HEK293 (cell line): ENCODE data around the gene CD96.

Source experiments
- CTCF ChIA-PET: fragments of 350-600 bp; formaldehyde crosslinking; extraction: SDS; loops from one replicate; lab custom pipeline; 2021; ENCODE audit warnings: antibody characterized with exemption; lab: Yijun Ruan, JAX
- POLR2A ChIA-PET: fragments of 300-600 bp; formaldehyde crosslinking; extraction: SDS; loops from one replicate; lab custom pipeline; 2020; ENCODE audit warnings: antibody characterized with exemption, inconsistent platforms; lab: Yijun Ruan, JAX
- H3K27ac ChIP-seq: fragments of 200-500 bp; sonication (Bioruptor generic); 2 replicates; pipeline ENCODE4 v1.5.1; 2014; ENCODE audit warnings: low read depth, low read length, control low read depth, inconsistent platforms; ENCODE audit errors: extremely low read depth
- H3K36me3 ChIP-seq, 2 experiments: fragments of 200-500 bp in 1 of 2; sonication (Bioruptor generic) in 1 of 2; 1 replicate in 1 of 2; 2 replicates in 1 of 2; pipeline ENCODE4 v1.5.1; 2014 to 2017; ENCODE audit warnings: inconsistent platforms in 2 of 2, low read length in 2 of 2; ENCODE audit not compliant: control insufficient read depth in 2 of 2, insufficient read depth in 1 of 2
- H3K4me1 ChIP-seq: fragments of 200-500 bp; sonication (Bioruptor generic); 2 replicates; pipeline ENCODE4 v1.5.1; 2014; ENCODE audit warnings: mild to moderate bottlenecking, low read length, inconsistent platforms; ENCODE audit not compliant: control insufficient read depth, insufficient read depth
- H3K4me3 ChIP-seq: 2 replicates; pipeline ENCODE4 v1.5.1; 2011; ENCODE audit warnings: low read depth, mild to moderate bottlenecking, control low read depth, low read length, moderate library complexity
- H3K9me3 ChIP-seq: fragments of 200-500 bp; sonication (Bioruptor generic); 2 replicates; pipeline ENCODE4 v1.5.1; 2014; ENCODE audit warnings: low read depth, low read length, inconsistent platforms; ENCODE audit not compliant: control insufficient read depth, insufficient read depth
- HIC1 ChIP-seq: fragments of 450-650 bp; formaldehyde crosslinking; IDR thresholded peaks from 2 replicates; pipeline ENCODE4 v1.5.1; 2016; ENCODE audit warnings: missing biosample characterization, missing genetic modification characterization
- KLF16 ChIP-seq: fragments of 450-650 bp; formaldehyde crosslinking; IDR thresholded peaks from 2 replicates; pipeline ENCODE4 v1.5.1; 2017; ENCODE audit warnings: missing biosample characterization, missing genetic modification characterization
- PRDM10 ChIP-seq: fragments of 450-650 bp; formaldehyde crosslinking; IDR thresholded peaks from 2 replicates; pipeline ENCODE4 v1.5.1; 2016; ENCODE audit warnings: missing biosample characterization, missing genetic modification characterization
- ZIC2 ChIP-seq: fragments of 450-650 bp; formaldehyde crosslinking; IDR thresholded peaks from 2 replicates; pipeline ENCODE4 v1.5.1; 2016; ENCODE audit warnings: missing biosample characterization, missing genetic modification characterization
- ZNF169 ChIP-seq: fragments of 450-650 bp; formaldehyde crosslinking; IDR thresholded peaks from 2 replicates; pipeline ENCODE4 v1.5.1; 2016; ENCODE audit warnings: missing biosample characterization, missing genetic modification characterization
- ZNF24 ChIP-seq: fragments of 450-650 bp; formaldehyde crosslinking; IDR thresholded peaks from 2 replicates; pipeline ENCODE4 v1.5.1; 2016; ENCODE audit warnings: missing biosample characterization, missing genetic modification characterization
- ZNF280C ChIP-seq: fragments of 450-650 bp; formaldehyde crosslinking; IDR thresholded peaks from 2 replicates; pipeline ENCODE4 v1.5.1; 2016; ENCODE audit warnings: missing biosample characterization, missing genetic modification characterization
- ZNF280D ChIP-seq: fragments of 450-650 bp; formaldehyde crosslinking; IDR thresholded peaks from 2 replicates; pipeline ENCODE4 v1.5.1; 2016; ENCODE audit warnings: missing biosample characterization, missing genetic modification characterization
- ZNF433 ChIP-seq: fragments of 450-650 bp; formaldehyde crosslinking; IDR thresholded peaks from 2 replicates; pipeline ENCODE4 v1.5.1; 2016; ENCODE audit warnings: missing biosample characterization, missing genetic modification characterization, low read depth
- ZNF639 ChIP-seq: fragments of 450-650 bp; formaldehyde crosslinking; IDR thresholded peaks from 2 replicates; pipeline ENCODE4 v1.5.1; 2016; ENCODE audit warnings: missing biosample characterization, missing genetic modification characterization
- ZNF658 ChIP-seq: fragments of 450-650 bp; formaldehyde crosslinking; IDR thresholded peaks from 2 replicates; pipeline ENCODE4; 2016; ENCODE audit warnings: missing biosample characterization, missing genetic modification characterization
- ZNF843 ChIP-seq: fragments of 450-650 bp; formaldehyde crosslinking; IDR thresholded peaks from 2 replicates; pipeline ENCODE4 v1.5.1; 2016; ENCODE audit warnings: missing biosample characterization, missing genetic modification characterization
- ZSCAN5A ChIP-seq: fragments of 450-650 bp; formaldehyde crosslinking; IDR thresholded peaks from 2 replicates; pipeline ENCODE4 v1.5.1; 2016; ENCODE audit warnings: missing biosample characterization, missing genetic modification characterization

The CD96 gene

GRCh38 chr3:111547631-111548030, 5.6 kb downstream of the CD96 start:
- Histone ChIP-seq H3K4me3 (no peak overlapping the region), H3K9me3 (no peaks in the 10 kb centered on the region), H3K27ac (no peak overlapping the region), H3K36me3 (no peaks in the 10 kb centered on the region), H3K4me1 (no peaks in the 10 kb centered on the region)
- ChIA-PET CTCF (no interaction called here), POLR2A (no interaction called here)
- TF ChIP-seq ZNF280D (tag by site-specific recombination), result no peak
- TF ChIP-seq HIC1 (tag by site-specific recombination), result no peak
- no peak for TF ChIP-seq ZIC2 (tag by site-specific recombination)
- no peak for TF ChIP-seq ZNF433 (tag by site-specific recombination)
- no peak for TF ChIP-seq ZNF280C
- TF ChIP-seq ZNF658, result no peak
- TF ChIP-seq ZNF24 (tag by site-specific recombination), result no peak
- no peak for TF ChIP-seq KLF16 (tag by site-specific recombination)
- no peak for TF ChIP-seq ZNF843 (tag by site-specific recombination)
- no peak for TF ChIP-seq PRDM10 (tag by site-specific recombination)
- TF ChIP-seq ZNF639 (tag by site-specific recombination), result no peak
- TF ChIP-seq ZNF169 (tag by site-specific recombination), result no peak
- TF ChIP-seq ZSCAN5A (tag by site-specific recombination), result no peak
